GM23248 (cell line): ENCODE measurements around the gene PHACTR3.

ENCODE experiments used
- EZH2 ChIP-seq: fragments of 200-600 bp; sonication (generic); IDR thresholded peaks from 2 replicates; pipeline ENCODE4 v1.6.1; 2018; ENCODE audit warnings: antibody characterized with exemption, mild to moderate bottlenecking; ENCODE audit not compliant: insufficient read depth, poor library complexity, severe bottlenecking
- EZH2phosphoT487 ChIP-seq: fragments of 200-600 bp; sonication (generic); IDR thresholded peaks from 2 replicates; pipeline ENCODE4 v1.6.1; 2018; ENCODE audit warnings: antibody characterized with exemption, moderate library complexity, mild to moderate bottlenecking, low read depth; ENCODE audit not compliant: insufficient read depth

- TF ChIP-seq EZH2, result no peak
- no peak for TF ChIP-seq EZH2phosphoT487
Measured at GRCh38 chr20:59660471-59660870, 56.1 kb downstream of the PHACTR3 start.
